HepG2 (cell line): ENCODE results near the gene FKBP14. TPM values are rescaled to one million over a fixed set of nuclear protein-coding genes. Genes with fewer than 3 reads are reported as not detected.

ENCODE experiments used
- AKAP8 ChIP-seq: sonication (generic); formaldehyde crosslinking; IDR thresholded peaks from 2 replicates; pipeline ENCODE4 v1.5.1; 2020; ENCODE audit warnings: mild to moderate bottlenecking, missing genetic modification reagents
- FOSL2 ChIP-seq: sonication (generic); formaldehyde crosslinking; IDR thresholded peaks from 2 replicates; pipeline ENCODE4 v1.4.0; 2020; ENCODE audit warnings: missing genetic modification reagents
- KDM5A ChIP-seq: fragments of 200-600 bp; sonication (generic); IDR thresholded peaks from 2 replicates; pipeline ENCODE4 v1.7.0; 2018; ENCODE audit warnings: antibody characterized with exemption, mild to moderate bottlenecking, low read length, borderline replicate concordance
- LCORL ChIP-seq, 2 experiments: fragments of 450-650 bp in 1 of 2; sonication (generic) in 1 of 2; formaldehyde crosslinking in 1 of 2; IDR thresholded peaks; 2 replicates each; pipeline versions ENCODE4 v1.5.0 to v1.6.1; 2017 to 2020; ENCODE audit warnings: antibody characterized with exemption in 1 of 2, missing genetic modification reagents in 1 of 2
- NONO ChIP-seq, 2 experiments: fragments of 450-650 bp in 1 of 2; sonication (generic) in 1 of 2; formaldehyde crosslinking in 1 of 2; IDR thresholded peaks in 1 of 2; conservative IDR thresholded peaks in 1 of 2; 2 replicates each; pipeline versions ENCODE4 v1.6.1 to v1.8.0; 2017 to 2022; ENCODE audit warnings: mild to moderate bottlenecking in 1 of 2, missing genetic modification reagents in 1 of 2, moderate library complexity in 1 of 2
- SATB2 ChIP-seq: sonication (generic); formaldehyde crosslinking; IDR thresholded peaks from 2 replicates; pipeline ENCODE4 v1.5.0; 2020; ENCODE audit warnings: missing genetic modification reagents
- SCMH1 ChIP-seq: sonication (generic); formaldehyde crosslinking; IDR thresholded peaks from 2 replicates; pipeline ENCODE4 v1.9.0; 2021; ENCODE audit warnings: missing genetic modification reagents, mild to moderate bottlenecking, borderline replicate concordance
- SP5 ChIP-seq: IDR thresholded peaks from 2 replicates; pipeline ENCODE4 v1.6.1; 2016; ENCODE audit warnings: low read depth, borderline replicate concordance
- SSRP1 ChIP-seq: IDR thresholded peaks from 2 replicates; pipeline ENCODE4 v1.6.1; 2016; ENCODE audit warnings: control low read depth
- ZNF446 ChIP-seq: sonication (generic); formaldehyde crosslinking; IDR thresholded peaks from 2 replicates; pipeline ENCODE4 v1.5.0; 2020; ENCODE audit warnings: mild to moderate bottlenecking, missing genetic modification reagents
- ZNF570 ChIP-seq: sonication (generic); formaldehyde crosslinking; IDR thresholded peaks from 2 replicates; pipeline ENCODE4 v1.4.0; 2020; ENCODE audit warnings: mild to moderate bottlenecking, missing genetic modification reagents, borderline replicate concordance
- polyA plus RNA-seq, 8 experiments: library from polyadenylated mRNA; depleted of rRNA in 3 of 8; stranded (reverse) in 7 of 8; unstranded in 1 of 8; fragments of >200 nt; fragmentation: Illumina TruSeq in 4 of 8; extraction: Trizol in 4 of 8; gene quantifications; 2 replicates each; pipeline versions ENCODE4 v1.2.1 to v1.2.3, GENCODE V29; 2011 to 2016; ENCODE audit warnings: low read depth in 4 of 8, missing spikeins in 1 of 8, mixed read lengths in 1 of 8; ENCODE audit not compliant: insufficient read depth in 1 of 8
- total RNA-seq, 5 experiments: library from RNA; depleted of rRNA; stranded (reverse); fragments of >200 nt; fragmentation: Illumina TruSeq; extraction: Trizol; gene quantifications; 2 replicates each; pipeline ENCODE4 v1.2.3, GENCODE V29; 2016; ENCODE audit warnings: low read depth in 1 of 5
- TF ChIP-seq, protein P1 (sequence below): IDR thresholded peaks from 2 replicates; pipeline ENCODE4 v1.6.1; 2016; ENCODE audit warnings: low read depth, missing genetic modification reagents, missing compliant biosample characterization
- TF ChIP-seq, protein P2 (sequence below): sonication (generic); formaldehyde crosslinking; IDR thresholded peaks from 2 replicates; pipeline ENCODE4 v1.8.1; 2023; ENCODE audit warnings: mild to moderate bottlenecking, missing genetic modification reagents
- TF ChIP-seq, protein P3 (sequence below): IDR thresholded peaks from 2 replicates; pipeline ENCODE4 v1.6.1; 2012; ENCODE audit warnings: inconsistent platforms
- TF ChIP-seq, protein P4 (sequence below): sonication (generic); formaldehyde crosslinking; conservative IDR thresholded peaks from 2 replicates; pipeline ENCODE4 v1.5.0; 2020; ENCODE audit warnings: missing genetic modification reagents
- TF ChIP-seq, protein P5 (sequence below): sonication (generic); formaldehyde crosslinking; conservative IDR thresholded peaks from 2 replicates; pipeline ENCODE4 v1.4.0; 2020; ENCODE audit warnings: missing genetic modification reagents

Gene FKBP14
- total and polyA plus RNA-seq, 2 of the 13 experiments (the other 11 are each of a cell fraction or from before 2014, with no cell fraction given) = 20.0 to 32.3 TPM

DNA sequence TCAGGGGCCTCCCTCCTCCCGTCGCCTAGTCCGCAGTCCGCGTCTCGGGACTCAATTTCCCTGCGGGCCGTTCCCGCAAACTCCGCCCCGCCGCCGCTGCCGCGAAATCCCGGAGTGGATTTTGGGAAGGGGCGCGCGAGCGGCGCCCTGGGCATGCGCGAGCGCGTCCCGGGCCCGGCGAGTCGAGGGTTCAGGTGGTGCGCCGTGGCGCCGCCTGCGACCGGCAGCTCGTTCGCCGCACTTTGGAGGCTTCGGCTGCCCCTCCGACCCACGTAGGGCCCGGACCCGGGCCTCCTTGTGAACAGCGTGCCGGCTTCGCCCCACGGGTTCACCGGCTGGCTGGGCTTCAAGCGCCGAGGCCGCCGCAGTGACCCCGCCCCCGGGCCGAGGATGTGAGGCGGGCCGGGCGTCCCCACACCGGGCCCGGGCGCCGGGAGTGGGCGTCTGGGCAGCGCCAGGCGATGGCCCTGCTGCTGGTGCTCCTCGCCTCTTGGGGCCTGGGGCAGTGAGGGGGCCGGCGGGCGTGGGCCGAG, 1.8 kb upstream of the FKBP14 start, which contains the start of gene PLEKHA8 (continued):
- TF ChIP-seq, protein P1, sequence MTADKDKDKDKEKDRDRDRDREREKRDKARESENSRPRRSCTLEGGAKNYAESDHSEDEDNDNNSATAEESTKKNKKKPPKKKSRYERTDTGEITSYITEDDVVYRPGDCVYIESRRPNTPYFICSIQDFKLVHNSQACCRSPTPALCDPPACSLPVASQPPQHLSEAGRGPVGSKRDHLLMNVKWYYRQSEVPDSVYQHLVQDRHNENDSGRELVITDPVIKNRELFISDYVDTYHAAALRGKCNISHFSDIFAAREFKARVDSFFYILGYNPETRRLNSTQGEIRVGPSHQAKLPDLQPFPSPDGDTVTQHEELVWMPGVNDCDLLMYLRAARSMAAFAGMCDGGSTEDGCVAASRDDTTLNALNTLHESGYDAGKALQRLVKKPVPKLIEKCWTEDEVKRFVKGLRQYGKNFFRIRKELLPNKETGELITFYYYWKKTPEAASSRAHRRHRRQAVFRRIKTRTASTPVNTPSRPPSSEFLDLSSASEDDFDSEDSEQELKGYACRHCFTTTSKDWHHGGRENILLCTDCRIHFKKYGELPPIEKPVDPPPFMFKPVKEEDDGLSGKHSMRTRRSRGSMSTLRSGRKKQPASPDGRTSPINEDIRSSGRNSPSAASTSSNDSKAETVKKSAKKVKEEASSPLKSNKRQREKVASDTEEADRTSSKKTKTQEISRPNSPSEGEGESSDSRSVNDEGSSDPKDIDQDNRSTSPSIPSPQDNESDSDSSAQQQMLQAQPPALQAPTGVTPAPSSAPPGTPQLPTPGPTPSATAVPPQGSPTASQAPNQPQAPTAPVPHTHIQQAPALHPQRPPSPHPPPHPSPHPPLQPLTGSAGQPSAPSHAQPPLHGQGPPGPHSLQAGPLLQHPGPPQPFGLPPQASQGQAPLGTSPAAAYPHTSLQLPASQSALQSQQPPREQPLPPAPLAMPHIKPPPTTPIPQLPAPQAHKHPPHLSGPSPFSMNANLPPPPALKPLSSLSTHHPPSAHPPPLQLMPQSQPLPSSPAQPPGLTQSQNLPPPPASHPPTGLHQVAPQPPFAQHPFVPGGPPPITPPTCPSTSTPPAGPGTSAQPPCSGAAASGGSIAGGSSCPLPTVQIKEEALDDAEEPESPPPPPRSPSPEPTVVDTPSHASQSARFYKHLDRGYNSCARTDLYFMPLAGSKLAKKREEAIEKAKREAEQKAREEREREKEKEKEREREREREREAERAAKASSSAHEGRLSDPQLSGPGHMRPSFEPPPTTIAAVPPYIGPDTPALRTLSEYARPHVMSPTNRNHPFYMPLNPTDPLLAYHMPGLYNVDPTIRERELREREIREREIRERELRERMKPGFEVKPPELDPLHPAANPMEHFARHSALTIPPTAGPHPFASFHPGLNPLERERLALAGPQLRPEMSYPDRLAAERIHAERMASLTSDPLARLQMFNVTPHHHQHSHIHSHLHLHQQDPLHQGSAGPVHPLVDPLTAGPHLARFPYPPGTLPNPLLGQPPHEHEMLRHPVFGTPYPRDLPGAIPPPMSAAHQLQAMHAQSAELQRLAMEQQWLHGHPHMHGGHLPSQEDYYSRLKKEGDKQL (CRISPR knock-in tag) = peak; percentile 45; the same call in 1 of the 2 replicates
- no peak for TF ChIP-seq LCORL (IDR thresholded peaks at IDR 0.05)
- no peak; the same call in 1 of the 2 replicates for TF ChIP-seq LCORL (CRISPR knock-in tag; IDR thresholded peaks at IDR 0.05)
- no peak for TF ChIP-seq NONO (IDR thresholded peaks at IDR 0.05)
- peak; percentile 66 for TF ChIP-seq NONO (CRISPR knock-in tag; conservative IDR thresholded peaks at IDR 0.05)
- TF ChIP-seq, protein P2, sequence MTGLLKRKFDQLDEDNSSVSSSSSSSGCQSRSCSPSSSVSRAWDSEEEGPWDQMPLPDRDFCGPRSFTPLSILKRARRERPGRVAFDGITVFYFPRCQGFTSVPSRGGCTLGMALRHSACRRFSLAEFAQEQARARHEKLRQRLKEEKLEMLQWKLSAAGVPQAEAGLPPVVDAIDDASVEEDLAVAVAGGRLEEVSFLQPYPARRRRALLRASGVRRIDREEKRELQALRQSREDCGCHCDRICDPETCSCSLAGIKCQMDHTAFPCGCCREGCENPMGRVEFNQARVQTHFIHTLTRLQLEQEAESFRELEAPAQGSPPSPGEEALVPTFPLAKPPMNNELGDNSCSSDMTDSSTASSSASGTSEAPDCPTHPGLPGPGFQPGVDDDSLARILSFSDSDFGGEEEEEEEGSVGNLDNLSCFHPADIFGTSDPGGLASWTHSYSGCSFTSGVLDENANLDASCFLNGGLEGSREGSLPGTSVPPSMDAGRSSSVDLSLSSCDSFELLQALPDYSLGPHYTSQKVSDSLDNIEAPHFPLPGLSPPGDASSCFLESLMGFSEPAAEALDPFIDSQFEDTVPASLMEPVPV (CRISPR knock-in tag) = 0 out of 2 replicates have a peak, but pooled peaks have one; percentile 19
- TF ChIP-seq SP5 = peak; percentile 48
- TF ChIP-seq ZNF570 (CRISPR knock-in tag) = no peak
- TF ChIP-seq, protein P3, sequence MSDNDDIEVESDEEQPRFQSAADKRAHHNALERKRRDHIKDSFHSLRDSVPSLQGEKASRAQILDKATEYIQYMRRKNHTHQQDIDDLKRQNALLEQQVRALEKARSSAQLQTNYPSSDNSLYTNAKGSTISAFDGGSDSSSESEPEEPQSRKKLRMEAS = peak; percentile 66
- no peak for TF ChIP-seq SSRP1
- TF ChIP-seq FOSL2 (CRISPR knock-in tag) = peak; percentile 27; the same call in 1 of the 2 replicates
- TF ChIP-seq ZNF446 = peak; percentile 86; the same call in 1 of the 2 replicates
- TF ChIP-seq, protein P4, sequence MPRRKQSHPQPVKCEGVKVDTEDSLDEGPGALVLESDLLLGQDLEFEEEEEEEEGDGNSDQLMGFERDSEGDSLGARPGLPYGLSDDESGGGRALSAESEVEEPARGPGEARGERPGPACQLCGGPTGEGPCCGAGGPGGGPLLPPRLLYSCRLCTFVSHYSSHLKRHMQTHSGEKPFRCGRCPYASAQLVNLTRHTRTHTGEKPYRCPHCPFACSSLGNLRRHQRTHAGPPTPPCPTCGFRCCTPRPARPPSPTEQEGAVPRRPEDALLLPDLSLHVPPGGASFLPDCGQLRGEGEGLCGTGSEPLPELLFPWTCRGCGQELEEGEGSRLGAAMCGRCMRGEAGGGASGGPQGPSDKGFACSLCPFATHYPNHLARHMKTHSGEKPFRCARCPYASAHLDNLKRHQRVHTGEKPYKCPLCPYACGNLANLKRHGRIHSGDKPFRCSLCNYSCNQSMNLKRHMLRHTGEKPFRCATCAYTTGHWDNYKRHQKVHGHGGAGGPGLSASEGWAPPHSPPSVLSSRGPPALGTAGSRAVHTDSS (CRISPR knock-in tag) = no peak
- TF ChIP-seq SCMH1 (CRISPR knock-in tag) = no peak
- TF ChIP-seq AKAP8 (CRISPR knock-in tag) = no peak
- TF ChIP-seq SATB2 (CRISPR knock-in tag) = no peak
- TF ChIP-seq KDM5A = no peak; the same call in 1 of the 2 replicates
- TF ChIP-seq, protein P5, sequence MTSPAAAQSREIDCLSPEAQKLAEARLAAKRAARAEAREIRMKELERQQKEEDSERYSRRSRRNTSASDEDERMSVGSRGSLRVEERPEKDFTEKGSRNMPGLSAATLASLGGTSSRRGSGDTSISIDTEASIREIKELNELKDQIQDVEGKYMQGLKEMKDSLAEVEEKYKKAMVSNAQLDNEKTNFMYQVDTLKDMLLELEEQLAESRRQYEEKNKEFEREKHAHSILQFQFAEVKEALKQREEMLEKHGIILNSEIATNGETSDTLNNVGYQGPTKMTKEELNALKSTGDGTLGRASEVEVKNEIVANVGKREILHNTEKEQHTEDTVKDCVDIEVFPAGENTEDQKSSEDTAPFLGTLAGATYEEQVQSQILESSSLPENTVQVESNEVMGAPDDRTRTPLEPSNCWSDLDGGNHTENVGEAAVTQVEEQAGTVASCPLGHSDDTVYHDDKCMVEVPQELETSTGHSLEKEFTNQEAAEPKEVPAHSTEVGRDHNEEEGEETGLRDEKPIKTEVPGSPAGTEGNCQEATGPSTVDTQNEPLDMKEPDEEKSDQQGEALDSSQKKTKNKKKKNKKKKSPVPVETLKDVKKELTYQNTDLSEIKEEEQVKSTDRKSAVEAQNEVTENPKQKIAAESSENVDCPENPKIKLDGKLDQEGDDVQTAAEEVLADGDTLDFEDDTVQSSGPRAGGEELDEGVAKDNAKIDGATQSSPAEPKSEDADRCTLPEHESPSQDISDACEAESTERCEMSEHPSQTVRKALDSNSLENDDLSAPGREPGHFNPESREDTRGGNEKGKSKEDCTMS (CRISPR knock-in tag) = no peak
